HepG2 (cell line): ENCODE results near the gene PPP1R16B.

Source experiments
- EZH2 ChIP-seq: conservative IDR thresholded peaks from 2 replicates; pipeline ENCODE4 v1.6.1; 2012; ENCODE audit warnings: mild to moderate bottlenecking, low read depth, low read length, moderate library complexity
- PCBP2 ChIP-seq: fragments of 200-400 bp; formaldehyde crosslinking; optimal IDR thresholded peaks from 2 replicates; pipeline ENCODE3; 2018; ENCODE audit warnings: low read length, low read depth; ENCODE audit not compliant: poor library complexity, severe bottlenecking
- SMC3 ChIP-seq: IDR thresholded peaks from 2 replicates; pipeline ENCODE4 v1.6.1; 2011; ENCODE audit warnings: low read length, improper control_type of control experiment
- ZNF747 ChIP-seq: sonication (generic); formaldehyde crosslinking; IDR thresholded peaks from 2 replicates; pipeline ENCODE4 v1.8.1; 2023; ENCODE audit warnings: missing genetic modification reagents, mild to moderate bottlenecking, borderline replicate concordance
- ZSCAN29 ChIP-seq: sonication (generic); formaldehyde crosslinking; conservative IDR thresholded peaks from 2 replicates; pipeline ENCODE4 v1.4.0; 2020; ENCODE audit warnings: mild to moderate bottlenecking, missing genetic modification reagents

GRCh38 chr20:38968090-38968489 lies 162.6 kb downstream of the PPP1R16B start:
- TF ChIP-seq ZNF747 (no peak), PCBP2 (no peak), ZSCAN29 (CRISPR knock-in tag) (no peak), EZH2 (no peak), SMC3 (no peak)
